MM.1S (cell line): Measurements from ENCODE around the gene TFPI.

Source experiments
- DNase-seq: peaks from one replicate; pipeline ENCODE4 v3.0.0-alpha.2; 2015
- H2AFZ ChIP-seq: fragments of 300-600 bp; sonication (generic); 2 replicates; pipeline ENCODE4 v1.6.0; 2016; ENCODE audit warnings: antibody characterized with exemption, low read length
- H3F3A ChIP-seq: fragments of 300-600 bp; sonication (generic); 2 replicates; pipeline ENCODE4 v1.6.1; 2016; ENCODE audit warnings: mild to moderate bottlenecking, antibody characterized with exemption, low read length, moderate library complexity, mixed read lengths; ENCODE audit not compliant: insufficient read depth
- H3K27ac ChIP-seq: fragments of 300-600 bp; sonication (generic); 2 replicates; pipeline ENCODE4 v1.5.1; 2016; ENCODE audit warnings: mild to moderate bottlenecking, low read length
- H3K27me3 ChIP-seq: fragments of 300-600 bp; sonication (generic); replicated peaks from 2 replicates; pipeline ENCODE4 v1.6.0; 2016; ENCODE audit warnings: low read length; ENCODE audit not compliant: insufficient read depth
- H3K36me3 ChIP-seq: fragments of 300-600 bp; sonication (generic); replicated peaks from 2 replicates; pipeline ENCODE4 v1.6.1; 2016; ENCODE audit warnings: mild to moderate bottlenecking, low read length, mixed read lengths; ENCODE audit not compliant: insufficient read depth
- H3K4me1 ChIP-seq: fragments of 300-600 bp; sonication (generic); 2 replicates; pipeline ENCODE4 v1.6.1; 2016; ENCODE audit warnings: low read length, mixed read lengths
- H3K4me2 ChIP-seq: fragments of 300-600 bp; sonication (generic); 2 replicates; pipeline ENCODE4 v1.6.0; 2016; ENCODE audit warnings: low read depth, low read length
- H3K4me3 ChIP-seq: fragments of 300-600 bp; sonication (generic); 2 replicates; pipeline ENCODE4 v1.5.1; 2016; ENCODE audit warnings: low read length, mixed read lengths
- H3K79me2 ChIP-seq: fragments of 300-600 bp; sonication (generic); 2 replicates; pipeline ENCODE4 v1.6.1; 2016; ENCODE audit warnings: mixed run types, low read length, mixed read lengths
- H3K9ac ChIP-seq: fragments of 300-600 bp; sonication (generic); 2 replicates; pipeline ENCODE4 v1.6.1; 2016; ENCODE audit warnings: low read length, mixed read lengths
- H3K9me2 ChIP-seq: fragments of 300-600 bp; sonication (generic); replicated peaks from 2 replicates; pipeline ENCODE4 v1.6.1; 2016; ENCODE audit warnings: mild to moderate bottlenecking, low read length, mixed read lengths; ENCODE audit not compliant: insufficient read depth
- H3K9me3 ChIP-seq: fragments of 300-600 bp; sonication (generic); replicated peaks from 2 replicates; pipeline ENCODE4 v1.6.1; 2016; ENCODE audit warnings: mild to moderate bottlenecking, low read length, mixed read lengths; ENCODE audit not compliant: insufficient read depth
- H4K20me1 ChIP-seq: fragments of 300-600 bp; sonication (generic); 2 replicates; pipeline ENCODE4 v1.6.1; 2016; ENCODE audit warnings: mild to moderate bottlenecking, low read length, moderate library complexity, mixed read lengths; ENCODE audit not compliant: insufficient read depth
- EZH2 ChIP-seq: fragments of 300-600 bp; sonication (generic); optimal IDR thresholded peaks from 2 replicates; pipeline ENCODE3; 2017; ENCODE audit warnings: low read depth, mild to moderate bottlenecking, antibody characterized with exemption, low read length, mixed read lengths
- EZH2phosphoT487 ChIP-seq: fragments of 300-600 bp; sonication (generic); IDR thresholded peaks from 2 replicates; pipeline ENCODE4 v1.6.1; 2018; ENCODE audit warnings: antibody characterized with exemption, low read length
- TF ChIP-seq, protein P1 (sequence below): fragments of 300-600 bp; sonication (generic); IDR thresholded peaks from 2 replicates; pipeline ENCODE4 v1.5.1; 2016; ENCODE audit warnings: antibody characterized with exemption, low read length, mixed read lengths

The TFPI gene

DNA sequence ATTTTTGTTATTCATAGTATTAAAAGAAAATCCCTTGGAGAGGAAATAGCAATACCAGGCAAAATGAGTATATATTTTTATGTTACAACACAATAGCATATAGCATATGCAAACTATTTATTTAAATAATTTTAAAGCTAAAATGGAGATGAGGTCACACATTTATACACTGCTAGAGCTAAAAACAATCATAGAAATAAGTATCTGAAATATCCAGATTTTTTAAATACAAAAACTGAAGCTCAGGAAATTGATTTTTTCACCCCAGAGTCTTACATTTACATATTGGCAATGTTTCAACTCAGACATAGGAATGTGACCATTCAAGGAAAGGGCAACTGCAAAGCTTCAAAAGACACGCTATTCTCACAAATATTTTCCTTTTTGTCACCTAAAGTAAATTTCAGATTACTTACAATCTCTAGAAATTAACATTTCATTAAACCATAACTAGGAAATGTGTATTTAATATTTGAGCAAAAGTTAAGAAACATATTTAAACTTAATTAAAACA is 8.9 kb downstream of the TFPI start:
- no peak overlapping the region for H3K27ac ChIP-seq
- no peak overlapping the region for H2AFZ ChIP-seq
- H3K4me3 ChIP-seq, result no peak overlapping the region
- TF ChIP-seq, protein P1, sequence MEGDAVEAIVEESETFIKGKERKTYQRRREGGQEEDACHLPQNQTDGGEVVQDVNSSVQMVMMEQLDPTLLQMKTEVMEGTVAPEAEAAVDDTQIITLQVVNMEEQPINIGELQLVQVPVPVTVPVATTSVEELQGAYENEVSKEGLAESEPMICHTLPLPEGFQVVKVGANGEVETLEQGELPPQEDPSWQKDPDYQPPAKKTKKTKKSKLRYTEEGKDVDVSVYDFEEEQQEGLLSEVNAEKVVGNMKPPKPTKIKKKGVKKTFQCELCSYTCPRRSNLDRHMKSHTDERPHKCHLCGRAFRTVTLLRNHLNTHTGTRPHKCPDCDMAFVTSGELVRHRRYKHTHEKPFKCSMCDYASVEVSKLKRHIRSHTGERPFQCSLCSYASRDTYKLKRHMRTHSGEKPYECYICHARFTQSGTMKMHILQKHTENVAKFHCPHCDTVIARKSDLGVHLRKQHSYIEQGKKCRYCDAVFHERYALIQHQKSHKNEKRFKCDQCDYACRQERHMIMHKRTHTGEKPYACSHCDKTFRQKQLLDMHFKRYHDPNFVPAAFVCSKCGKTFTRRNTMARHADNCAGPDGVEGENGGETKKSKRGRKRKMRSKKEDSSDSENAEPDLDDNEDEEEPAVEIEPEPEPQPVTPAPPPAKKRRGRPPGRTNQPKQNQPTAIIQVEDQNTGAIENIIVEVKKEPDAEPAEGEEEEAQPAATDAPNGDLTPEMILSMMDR, result no peak
- TF ChIP-seq EZH2, result no peak
- TF ChIP-seq EZH2phosphoT487, result no peak
- no peaks in the 10 kb centered on the region for H3K4me1 ChIP-seq
- no peak overlapping the region for H3K9ac ChIP-seq
- no peaks in the 10 kb centered on the region for H3F3A ChIP-seq
- no peak overlapping the region for H3K4me2 ChIP-seq
- H3K27me3 ChIP-seq, result no peaks in the 10 kb centered on the region
- H3K36me3 ChIP-seq, result no peaks in the 10 kb centered on the region
- no peaks in the 10 kb centered on the region for H4K20me1 ChIP-seq
- no peak for DNase-seq
- H3K9me3 ChIP-seq, result no peaks in the 10 kb centered on the region
- H3K79me2 ChIP-seq, result no peaks in the 10 kb centered on the region
- no peaks in the 10 kb centered on the region for H3K9me2 ChIP-seq

DNA sequence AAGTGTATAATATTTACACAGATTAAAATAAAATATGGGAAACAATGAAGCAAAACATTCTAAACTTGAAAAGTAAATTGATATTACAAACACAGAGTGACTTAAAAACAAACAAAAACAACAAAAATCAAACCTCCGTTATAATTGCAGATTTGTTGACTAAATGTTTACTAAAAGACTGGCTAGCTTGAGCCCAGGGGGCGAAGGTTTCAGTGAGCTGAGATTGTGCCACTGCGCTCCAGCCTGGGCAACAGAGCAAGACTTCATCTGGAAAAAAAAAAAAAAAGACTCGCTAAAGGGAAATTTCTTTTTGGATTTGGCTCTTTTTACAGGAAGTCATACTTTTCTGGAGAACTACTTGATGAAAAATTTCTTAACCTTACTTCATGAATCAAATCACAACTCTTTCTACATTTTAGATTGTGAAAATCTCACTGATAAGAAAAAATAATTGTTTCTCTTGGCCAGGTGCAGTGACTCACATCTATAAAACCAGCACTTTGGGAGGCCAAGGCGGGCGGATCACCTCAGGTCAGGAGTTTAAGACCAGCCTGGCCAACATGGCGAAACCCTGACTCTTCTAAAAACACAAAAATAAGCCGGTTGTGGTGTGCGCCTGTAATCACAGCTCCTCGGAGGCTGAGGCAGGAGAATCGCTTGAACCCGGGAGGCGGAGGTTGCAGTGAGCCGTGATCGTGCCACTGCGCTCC is 9.7 kb downstream of the TFPI start:
- Histone ChIP-seq H3F3A (no peaks in the 10 kb centered on the region), H4K20me1 (no peaks in the 10 kb centered on the region), H3K4me1 (no peaks in the 10 kb centered on the region), H3K9me3 (no peaks in the 10 kb centered on the region), H3K9me2 (no peaks in the 10 kb centered on the region), H3K4me3 (no peak overlapping the region), H3K4me2 (no peak overlapping the region), H3K27me3 (no peaks in the 10 kb centered on the region), H2AFZ (no peak overlapping the region), H3K36me3 (no peaks in the 10 kb centered on the region), H3K9ac (no peak overlapping the region), H3K27ac (no peak overlapping the region), H3K79me2 (no peaks in the 10 kb centered on the region)
- no peak for DNase-seq
- TF ChIP-seq, protein P1, result no peak
- no peak for TF ChIP-seq EZH2phosphoT487

DNA sequence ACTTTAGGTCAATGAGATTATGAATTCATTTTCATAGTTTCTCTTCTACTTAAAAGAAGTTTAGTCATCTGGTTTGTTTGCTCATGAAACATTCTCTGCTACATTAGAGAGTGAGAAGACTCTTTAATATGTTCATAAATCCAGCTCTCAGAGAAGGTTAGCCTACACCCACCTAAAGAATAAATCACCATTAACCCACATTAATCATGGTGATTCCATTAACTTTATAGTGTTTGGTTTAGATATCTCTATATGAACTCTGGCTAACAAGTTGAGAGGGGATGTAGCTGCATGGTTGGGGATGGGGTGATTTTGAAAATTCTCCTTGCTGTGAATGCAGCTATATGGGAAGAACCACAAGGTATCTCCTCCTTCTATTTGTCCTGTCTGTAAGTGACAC is 10.7 kb downstream of the TFPI start:
- H3K4me1 ChIP-seq, result no peaks in the 10 kb centered on the region
- H3K4me3 ChIP-seq, result no peak overlapping the region
- no peaks in the 10 kb centered on the region for H3K9me2 ChIP-seq
- H3K36me3 ChIP-seq, result no peaks in the 10 kb centered on the region
- H3K27ac ChIP-seq, result no peak overlapping the region
- H3K79me2 ChIP-seq, result no peaks in the 10 kb centered on the region
- no peak overlapping the region for H3K4me2 ChIP-seq
- no peaks in the 10 kb centered on the region for H3K27me3 ChIP-seq
- H3K9me3 ChIP-seq, result no peaks in the 10 kb centered on the region
- no peak for DNase-seq
- no peaks in the 10 kb centered on the region for H4K20me1 ChIP-seq
- H3K9ac ChIP-seq, result no peak overlapping the region
- no peak overlapping the region for H2AFZ ChIP-seq
- TF ChIP-seq, protein P1, result no peak
- TF ChIP-seq EZH2 (no peak), EZH2phosphoT487 (no peak)
- no peaks in the 10 kb centered on the region for H3F3A ChIP-seq
